ENCODE data around the gene R3HDM4.

The R3HDM4 gene

GRCh38 chr19:867301-867793 is 45.7 kb downstream of the R3HDM4 start:
- no peak for TF ChIP-seq CTCF (IDR thresholded peaks at IDR 0.05)

- no peak for TF ChIP-seq CTCF (IDR thresholded peaks at IDR 0.05)
These were observed 46.2 kb downstream of the R3HDM4 start for GRCh38 chr19:866769-867300.

GRCh38 chr19:863315-863620 is 49.8 kb downstream of the R3HDM4 start:
- no peak for TF ChIP-seq CTCF (IDR thresholded peaks at IDR 0.05)

- TF ChIP-seq CTCF (IDR thresholded peaks at IDR 0.05): no peak
These were observed 50.3 kb downstream of the R3HDM4 start for GRCh38 chr19:862581-863314.

- TF ChIP-seq CTCF (IDR thresholded peaks at IDR 0.05): no peak
These were observed 51.1 kb downstream of the R3HDM4 start for GRCh38 chr19:861756-862580.

- no peak for TF ChIP-seq CTCF (IDR thresholded peaks at IDR 0.05)
These were observed 51.8 kb downstream of the R3HDM4 start for GRCh38 chr19:861141-861755.
